ENCODE results near the gene SOST.
"Not testable (repeated sequence)": the region's sequence is repeated elsewhere in the genome, so short reads cannot be mapped to it uniquely, and the experiment has no call there.

SOST gene
- 0 to 0.09 (median 0) reads per million in 3 donors for total RNA-seq

GRCh38 chr17:43758497-43759174 lies at the start of gene SOST:
TSS of gene SOST (minus strand) at chr17:43758791. CDS start at chr17:43758741, 50 bp downstream.
- Histone ChIP-seq H3K4me3 (ENCODE audit: insufficient read depth, low read depth, low read length, poor library complexity, severe bottlenecking) (no peak within 1 kb of the TSS), H3K27me3 (replicated peaks; ENCODE audit: control insufficient read depth, insufficient read depth, low read length, poor library complexity, severe bottlenecking) (peaks cover 3% of the 10 kb centered on the region), H3K4me1 (ENCODE audit: control insufficient read depth, insufficient read depth, low read length, poor library complexity, severe bottlenecking) (no peaks in the 10 kb centered on the region), H3K9me3 (ENCODE audit: control insufficient read depth, low read length) (no peaks in the 10 kb centered on the region), H3K36me3 (ENCODE audit: control insufficient read depth, insufficient read depth, low read length) (no peaks in the 10 kb centered on the region), H3K27ac (ENCODE audit: insufficient read depth, low read length, poor library complexity, severe bottlenecking) (no peak within 1 kb of the TSS)
- no peak for DNase-seq

GRCh38 chr17:43808076-43808475 lies 49.5 kb upstream of the SOST start:
- no peak for DNase-seq
- Histone ChIP-seq H3K4me1 (ENCODE audit: control insufficient read depth, insufficient read depth, low read length, poor library complexity, severe bottlenecking) (no peaks in the 10 kb centered on the region), H3K27me3 (replicated peaks; ENCODE audit: control insufficient read depth, insufficient read depth, low read length, poor library complexity, severe bottlenecking) (no peaks in the 10 kb centered on the region), H3K9me3 (ENCODE audit: control insufficient read depth, low read length) (no peaks in the 10 kb centered on the region), H3K4me3 (ENCODE audit: insufficient read depth, low read depth, low read length, poor library complexity, severe bottlenecking) (no peak overlapping the region), H3K27ac (ENCODE audit: insufficient read depth, low read length, poor library complexity, severe bottlenecking) (no peak overlapping the region), H3K36me3 (ENCODE audit: control insufficient read depth, insufficient read depth, low read length) (no peaks in the 10 kb centered on the region)

GRCh38 chr17:43805117-43805516 lies 46.5 kb upstream of the SOST start:
- Histone ChIP-seq H3K27ac (ENCODE audit: insufficient read depth, low read length, poor library complexity, severe bottlenecking) (no peak overlapping the region), H3K9me3 (ENCODE audit: control insufficient read depth, low read length) (no peaks in the 10 kb centered on the region), H3K36me3 (ENCODE audit: control insufficient read depth, insufficient read depth, low read length) (no peaks in the 10 kb centered on the region), H3K4me1 (ENCODE audit: control insufficient read depth, insufficient read depth, low read length, poor library complexity, severe bottlenecking) (no peaks in the 10 kb centered on the region), H3K4me3 (ENCODE audit: insufficient read depth, low read depth, low read length, poor library complexity, severe bottlenecking) (no peak overlapping the region), H3K27me3 (replicated peaks; ENCODE audit: control insufficient read depth, insufficient read depth, low read length, poor library complexity, severe bottlenecking) (no peaks in the 10 kb centered on the region)
- DNase-seq = no peak

- Histone ChIP-seq H3K4me1 (ENCODE audit: control insufficient read depth, insufficient read depth, low read length, poor library complexity, severe bottlenecking) (no peaks in the 10 kb centered on the region), H3K36me3 (ENCODE audit: control insufficient read depth, insufficient read depth, low read length) (no peaks in the 10 kb centered on the region), H3K9me3 (ENCODE audit: control insufficient read depth, low read length) (no peaks in the 10 kb centered on the region), H3K27me3 (replicated peaks; ENCODE audit: control insufficient read depth, insufficient read depth, low read length, poor library complexity, severe bottlenecking) (no peaks in the 10 kb centered on the region), H3K27ac (ENCODE audit: insufficient read depth, low read length, poor library complexity, severe bottlenecking) (no peak overlapping the region), H3K4me3 (ENCODE audit: insufficient read depth, low read depth, low read length, poor library complexity, severe bottlenecking) (no peak overlapping the region)
- no peak for DNase-seq
Observed at GRCh38 chr17:43803758-43804157, 45.2 kb upstream of the SOST start.

GRCh38 chr17:43801844-43802243 lies 43.3 kb upstream of the SOST start:
- Histone ChIP-seq H3K36me3 (ENCODE audit: control insufficient read depth, insufficient read depth, low read length) (no peaks in the 10 kb centered on the region), H3K27ac (ENCODE audit: insufficient read depth, low read length, poor library complexity, severe bottlenecking) (no peak overlapping the region), H3K4me3 (ENCODE audit: insufficient read depth, low read depth, low read length, poor library complexity, severe bottlenecking) (no peak overlapping the region), H3K4me1 (ENCODE audit: control insufficient read depth, insufficient read depth, low read length, poor library complexity, severe bottlenecking) (no peaks in the 10 kb centered on the region), H3K9me3 (ENCODE audit: control insufficient read depth, low read length) (no peaks in the 10 kb centered on the region), H3K27me3 (replicated peaks; ENCODE audit: control insufficient read depth, insufficient read depth, low read length, poor library complexity, severe bottlenecking) (no peaks in the 10 kb centered on the region)
- DNase-seq = no peak

- Histone ChIP-seq H3K4me3 (ENCODE audit: insufficient read depth, low read depth, low read length, poor library complexity, severe bottlenecking) (no peak overlapping the region), H3K9me3 (ENCODE audit: control insufficient read depth, low read length) (no peaks in the 10 kb centered on the region), H3K4me1 (ENCODE audit: control insufficient read depth, insufficient read depth, low read length, poor library complexity, severe bottlenecking) (no peaks in the 10 kb centered on the region), H3K36me3 (ENCODE audit: control insufficient read depth, insufficient read depth, low read length) (no peaks in the 10 kb centered on the region), H3K27ac (ENCODE audit: insufficient read depth, low read length, poor library complexity, severe bottlenecking) (no peak overlapping the region), H3K27me3 (replicated peaks; ENCODE audit: control insufficient read depth, insufficient read depth, low read length, poor library complexity, severe bottlenecking) (no peaks in the 10 kb centered on the region)
- no peak for DNase-seq
Observed at GRCh38 chr17:43800736-43801135, 42.1 kb upstream of the SOST start.

- Histone ChIP-seq H3K27ac (ENCODE audit: insufficient read depth, low read length, poor library complexity, severe bottlenecking) (no peak overlapping the region), H3K27me3 (replicated peaks; ENCODE audit: control insufficient read depth, insufficient read depth, low read length, poor library complexity, severe bottlenecking) (no peaks in the 10 kb centered on the region), H3K36me3 (ENCODE audit: control insufficient read depth, insufficient read depth, low read length) (no peaks in the 10 kb centered on the region), H3K9me3 (ENCODE audit: control insufficient read depth, low read length) (no peaks in the 10 kb centered on the region), H3K4me1 (ENCODE audit: control insufficient read depth, insufficient read depth, low read length, poor library complexity, severe bottlenecking) (no peaks in the 10 kb centered on the region), H3K4me3 (ENCODE audit: insufficient read depth, low read depth, low read length, poor library complexity, severe bottlenecking) (no peak overlapping the region)
- no peak for DNase-seq
Observed at GRCh38 chr17:43799047-43799446, 40.5 kb upstream of the SOST start.

GRCh38 chr17:43798024-43798423 lies 39.4 kb upstream of the SOST start:
- H3K36me3 ChIP-seq (ENCODE audit: control insufficient read depth, insufficient read depth, low read length); H3K4me3 ChIP-seq (ENCODE audit: insufficient read depth, low read depth, low read length, poor library complexity, severe bottlenecking); H3K4me1 ChIP-seq (ENCODE audit: control insufficient read depth, insufficient read depth, low read length, poor library complexity, severe bottlenecking); H3K27me3 ChIP-seq (replicated peaks; ENCODE audit: control insufficient read depth, insufficient read depth, low read length, poor library complexity, severe bottlenecking); H3K9me3 ChIP-seq (ENCODE audit: control insufficient read depth, low read length); H3K27ac ChIP-seq (ENCODE audit: insufficient read depth, low read length, poor library complexity, severe bottlenecking); DNase-seq: not testable (repeated sequence)

- H3K4me1 ChIP-seq (ENCODE audit: control insufficient read depth, insufficient read depth, low read length, poor library complexity, severe bottlenecking); H3K9me3 ChIP-seq (ENCODE audit: control insufficient read depth, low read length); H3K36me3 ChIP-seq (ENCODE audit: control insufficient read depth, insufficient read depth, low read length); H3K27ac ChIP-seq (ENCODE audit: insufficient read depth, low read length, poor library complexity, severe bottlenecking); H3K27me3 ChIP-seq (replicated peaks; ENCODE audit: control insufficient read depth, insufficient read depth, low read length, poor library complexity, severe bottlenecking); DNase-seq; H3K4me3 ChIP-seq (ENCODE audit: insufficient read depth, low read depth, low read length, poor library complexity, severe bottlenecking): not testable (repeated sequence)
Observed at GRCh38 chr17:43792668-43793067, 34.1 kb upstream of the SOST start.

- Histone ChIP-seq H3K27ac (ENCODE audit: insufficient read depth, low read length, poor library complexity, severe bottlenecking) (no peak overlapping the region), H3K36me3 (ENCODE audit: control insufficient read depth, insufficient read depth, low read length) (no peaks in the 10 kb centered on the region), H3K9me3 (ENCODE audit: control insufficient read depth, low read length) (no peaks in the 10 kb centered on the region), H3K27me3 (replicated peaks; ENCODE audit: control insufficient read depth, insufficient read depth, low read length, poor library complexity, severe bottlenecking) (no peaks in the 10 kb centered on the region), H3K4me3 (ENCODE audit: insufficient read depth, low read depth, low read length, poor library complexity, severe bottlenecking) (no peak overlapping the region), H3K4me1 (ENCODE audit: control insufficient read depth, insufficient read depth, low read length, poor library complexity, severe bottlenecking) (no peaks in the 10 kb centered on the region)
- no peak for DNase-seq
Observed at GRCh38 chr17:43791589-43791988, 33.0 kb upstream of the SOST start.

Data from effector memory CD4-positive, alpha-beta T cell (primary cell).